GM21619 (cell line): Measurements from ENCODE around the gene BTBD1.

Experiments
- ATAC-seq: cut with Tn5 transposase; IDR thresholded peaks from one replicate; pipeline ENCODE4 v1.9.1; 2021; ENCODE audit not compliant: unreplicated experiment

The BTBD1 gene

GRCh38 chr15:82995938-82996337, 71.1 kb downstream of the BTBD1 start:
- ATAC-seq = no peak

- ATAC-seq = no peak
Measured at GRCh38 chr15:82995076-82995475, 72.0 kb downstream of the BTBD1 start.

GRCh38 chr15:82993144-82993543, 73.9 kb downstream of the BTBD1 start:
- no peak for ATAC-seq

- no peak for ATAC-seq
Measured at GRCh38 chr15:82992436-82992998, 74.5 kb downstream of the BTBD1 start.

GRCh38 chr15:82986442-82986780, 80.6 kb downstream of the BTBD1 start:
- ATAC-seq = peak; percentile 26

GRCh38 chr15:82985688-82986441, 81.2 kb downstream of the BTBD1 start, which contains the start of gene RAMAC:
RAMAC (plus strand) TSS chr15:82986210; CDS start chr15:82989019, 2,809 bp downstream.
- ATAC-seq = peak; percentile 94

GRCh38 chr15:82980981-82981380, 86.1 kb downstream of the BTBD1 start:
- no peak for ATAC-seq

- ATAC-seq = no peak
Measured at GRCh38 chr15:82979726-82980125, 87.3 kb downstream of the BTBD1 start.

GRCh38 chr15:82978438-82978837, 88.6 kb downstream of the BTBD1 start:
- ATAC-seq = no peak

- ATAC-seq = no peak
Measured at GRCh38 chr15:82977076-82977475, 90.0 kb downstream of the BTBD1 start.

GRCh38 chr15:82972990-82973389, 94.1 kb downstream of the BTBD1 start:
- no peak for ATAC-seq

GRCh38 chr15:82971218-82971984, 95.7 kb downstream of the BTBD1 start:
- ATAC-seq = no peak

GRCh38 chr15:82970696-82971095, 96.4 kb downstream of the BTBD1 start:
- ATAC-seq = no peak

GRCh38 chr15:82970078-82970686, 96.9 kb downstream of the BTBD1 start:
- ATAC-seq = no peak

GRCh38 chr15:82969353-82969752, 97.7 kb downstream of the BTBD1 start:
- ATAC-seq = no peak

- no peak for ATAC-seq
Measured at GRCh38 chr15:82968066-82968465, 99.0 kb downstream of the BTBD1 start.

GRCh38 chr15:82966671-82967071, 100.4 kb downstream of the BTBD1 start:
- peak; percentile 95 for ATAC-seq
